ENCODE data around the gene USP49.

GRCh38 chr6:41917528-41917927 is 22.4 kb upstream of the USP49 start:
- TF ChIP-seq EZH2 (IDR thresholded peaks at IDR 0.05; ENCODE audit: insufficient read depth, poor library complexity, severe bottlenecking) (no peak), EZH2phosphoT487 (IDR thresholded peaks at IDR 0.05; ENCODE audit: insufficient read depth, low read depth) (no peak)

Measured in GM23248 (cell line).